Neuronal stem cell (in vitro differentiated cells): ENCODE results near the gene FBXL13.

ENCODE experiments used
- DNase-seq: peaks from one replicate; pipeline ENCODE4 v3.0.0-alpha.2; 2013; ENCODE audit warnings: low spot score
- H2AFZ ChIP-seq: one replicate; pipeline ENCODE4 v1.6.1; 2013; ENCODE audit warnings: mild to moderate bottlenecking, low read length, inconsistent platforms
- H2AK5ac ChIP-seq: 2 replicates; pipeline ENCODE4 v1.6.1; 2013; ENCODE audit warnings: low read depth, mild to moderate bottlenecking, inconsistent platforms, low read length, moderate library complexity, mixed read lengths
- H2BK120ac ChIP-seq: 2 replicates; pipeline ENCODE4 v1.6.1; 2013; ENCODE audit warnings: low read depth, mild to moderate bottlenecking, inconsistent platforms, low read length, moderate library complexity, mixed read lengths
- H2BK12ac ChIP-seq: one replicate; pipeline ENCODE4 v1.6.1; 2013; ENCODE audit warnings: low read length, inconsistent platforms
- H2BK15ac ChIP-seq: 2 replicates; pipeline ENCODE4 v1.6.1; 2013; ENCODE audit warnings: mild to moderate bottlenecking, low read length, inconsistent platforms, mixed read lengths
- H2BK5ac ChIP-seq: one replicate; pipeline ENCODE4 v1.6.1; 2013; ENCODE audit warnings: inconsistent platforms, mild to moderate bottlenecking, low read length, moderate library complexity
- H3K14ac ChIP-seq: one replicate; pipeline ENCODE4 v1.6.1; 2013; ENCODE audit warnings: low read length, inconsistent platforms
- H3K18ac ChIP-seq: 2 replicates; pipeline ENCODE4 v1.6.1; 2013; ENCODE audit warnings: low read length, inconsistent platforms
- H3K23ac ChIP-seq: 2 replicates; pipeline ENCODE4 v1.6.1; 2013; ENCODE audit warnings: low read depth, mild to moderate bottlenecking, mixed read lengths, low read length, inconsistent platforms; ENCODE audit not compliant: poor library complexity
- H3K27ac ChIP-seq: replicated peaks from 3 replicates; pipeline ENCODE4 v1.5.1; 2013; ENCODE audit warnings: low read length, inconsistent platforms
- H3K27me3 ChIP-seq, 3 experiments: 2 replicates each; pipeline ENCODE4 v1.6.1; 2013; ENCODE audit warnings: low read length in 3 of 3, mild to moderate bottlenecking in 2 of 3, inconsistent platforms in 1 of 3, low read depth in 1 of 3, mixed read lengths in 1 of 3, moderate library complexity in 1 of 3; ENCODE audit not compliant: control insufficient read depth in 3 of 3, insufficient read depth in 3 of 3
- H3K36me3 ChIP-seq, 2 donors: replicated peaks in 1 of 2; 2 replicates each; pipeline ENCODE4 v1.6.1; 2013; ENCODE audit warnings: low read length in 2 of 2; ENCODE audit not compliant: control insufficient read depth in 2 of 2, insufficient read depth in 2 of 2
- H3K4ac ChIP-seq: 2 replicates; pipeline ENCODE4 v1.6.1; 2013; ENCODE audit warnings: inconsistent platforms, mild to moderate bottlenecking, low read length, moderate library complexity
- H3K4me1 ChIP-seq, 2 donors: 1 replicate in 1 of 2; 2 replicates in 1 of 2; pipeline ENCODE4 v1.6.1; 2013; ENCODE audit warnings: low read length in 2 of 2, low read depth in 1 of 2; ENCODE audit not compliant: control insufficient read depth in 2 of 2, insufficient read depth in 1 of 2
- H3K4me2 ChIP-seq: one replicate; pipeline ENCODE4 v1.6.1; 2013; ENCODE audit warnings: mild to moderate bottlenecking, low read length, inconsistent platforms; ENCODE audit not compliant: insufficient read depth, poor library complexity, severe bottlenecking
- H3K4me3 ChIP-seq, 2 donors: 2 replicates each; pipeline ENCODE4 v1.5.1; 2013; ENCODE audit warnings: low read length in 2 of 2, mild to moderate bottlenecking in 2 of 2, inconsistent platforms in 1 of 2, moderate library complexity in 1 of 2
- H3K79me1 ChIP-seq: one replicate; pipeline ENCODE4 v1.6.1; 2013; ENCODE audit warnings: low read depth, mild to moderate bottlenecking, inconsistent platforms, low read length, moderate library complexity
- H3K9ac ChIP-seq: one replicate; pipeline ENCODE4 v1.6.1; 2013; ENCODE audit warnings: mild to moderate bottlenecking, low read depth, low read length, inconsistent platforms; ENCODE audit not compliant: poor library complexity
- H3K9me3 ChIP-seq, 2 donors: replicated peaks in 1 of 2; 2 replicates each; pipeline versions ENCODE3 to v1.6.1; 2013; ENCODE audit warnings: low read length in 2 of 2, mild to moderate bottlenecking in 2 of 2, inconsistent platforms in 1 of 2, low read depth in 1 of 2, mixed read lengths in 1 of 2, moderate library complexity in 1 of 2; ENCODE audit not compliant: control insufficient read depth in 2 of 2, insufficient read depth in 1 of 2
- H4K8ac ChIP-seq: one replicate; pipeline ENCODE4 v1.6.1; 2013; ENCODE audit warnings: low read depth, mild to moderate bottlenecking, inconsistent platforms, low read length, moderate library complexity
- H4K91ac ChIP-seq: one replicate; pipeline ENCODE4 v1.6.1; 2013; ENCODE audit warnings: low read length, low read depth, mild to moderate bottlenecking, inconsistent platforms; ENCODE audit not compliant: poor library complexity
- WGBS, 2 donors: extraction: QIAGEN DNeasy Blood & Tissue Kit; methylation state at CpG; one replicate each; pipeline ENCODE4 v1.1.7; 2013; ENCODE audit warnings: missing lambda C conversion rate in 2 of 2, mixed read lengths in 1 of 2; ENCODE audit not compliant: insufficient read length in 2 of 2, insufficient replicate concordance in 1 of 2; ENCODE audit errors: extremely low coverage in 2 of 2; 5-methylcytosine and 5-hydroxymethylcytosine counted together

The FBXL13 gene

DNA sequence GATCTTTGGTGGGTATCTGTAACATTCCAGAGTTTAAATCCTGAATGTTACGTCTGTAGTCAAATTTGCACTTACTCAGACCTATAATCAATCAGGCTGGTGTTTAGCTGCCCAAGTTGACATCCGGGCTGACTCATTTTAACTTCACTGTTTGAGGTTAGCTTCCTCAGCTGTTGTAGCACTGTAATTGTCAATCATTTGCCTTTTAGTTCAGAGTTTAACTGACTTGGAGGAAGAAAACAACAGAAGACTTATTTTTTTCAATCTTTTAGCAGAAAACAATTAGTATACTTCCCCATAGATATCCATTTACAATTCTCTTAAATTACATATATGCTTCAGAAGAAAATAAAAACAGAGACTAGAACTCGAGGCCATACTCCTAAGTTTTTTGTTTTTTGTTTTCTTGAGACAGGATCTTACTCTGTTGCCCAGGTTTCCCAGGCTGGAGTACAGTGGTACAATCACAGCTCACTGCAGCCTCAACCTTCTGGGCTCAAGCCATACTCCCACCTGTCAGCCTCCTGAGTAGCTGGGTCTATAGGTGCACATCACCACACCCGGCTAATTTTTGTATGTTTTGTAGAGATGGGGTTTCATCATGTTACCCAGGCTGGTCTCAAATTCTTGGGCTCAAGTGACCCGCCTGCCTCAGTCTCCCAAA, 200.3 kb downstream of the FBXL13 start:
- Histone ChIP-seq H3K79me1 (no peaks in the 10 kb centered on the region), H3K9me3 (no peaks in the 10 kb centered on the region), H3K23ac (no peak overlapping the region), H3K27me3 (no peaks in the 10 kb centered on the region), H2BK5ac (no peak overlapping the region), H4K91ac (no peak overlapping the region), H3K4ac (no peak overlapping the region), H4K8ac (no peak overlapping the region), H2BK15ac (no peak overlapping the region), H3K4me2 (no peak overlapping the region), H3K18ac (no peak overlapping the region), H2BK120ac (no peak overlapping the region), H2AFZ (no peak overlapping the region), H3K4me3 (no peak overlapping the region), H3K14ac (no peak overlapping the region), H3K9ac (no peak overlapping the region), H3K27ac (no peak overlapping the region), H2BK12ac (no peak overlapping the region), H2AK5ac (no peak overlapping the region), H3K36me3 (no peaks in the 10 kb centered on the region), H3K4me1 (peaks cover 0 to 3% of the 10 kb centered on the region in 2 donors)
- DNase-seq: no peak
- WGBS, 2 donors: no CpG with 5 or more reads among the region's 5 CpGs

- WGBS, 2 donors: no CpG with 5 or more reads among the region's 4 CpGs
- H2AFZ ChIP-seq: no peak overlapping the region
- no peak overlapping the region for H3K4ac ChIP-seq
- no peak overlapping the region for H2BK120ac ChIP-seq
- H3K23ac ChIP-seq: no peak overlapping the region
- no peak overlapping the region for H3K27ac ChIP-seq
- no peak overlapping the region for H3K14ac ChIP-seq
- no peak overlapping the region for H4K8ac ChIP-seq
- no peak overlapping the region for H3K4me2 ChIP-seq
- H2BK5ac ChIP-seq: no peak overlapping the region
- no peaks in the 10 kb centered on the region for H3K9me3 ChIP-seq
- no peaks in the 10 kb centered on the region for H3K79me1 ChIP-seq
- no peak overlapping the region for H2AK5ac ChIP-seq
- no peak overlapping the region for H3K4me3 ChIP-seq
- H2BK12ac ChIP-seq: no peak overlapping the region
- DNase-seq: no peak
- no peaks in the 10 kb centered on the region for H3K27me3 ChIP-seq
- H3K4me1 ChIP-seq: no peaks in the 10 kb centered on the region
- H3K18ac ChIP-seq: no peak overlapping the region
- no peak overlapping the region for H2BK15ac ChIP-seq
- H3K9ac ChIP-seq: no peak overlapping the region
- no peak overlapping the region for H4K91ac ChIP-seq
- no peaks in the 10 kb centered on the region for H3K36me3 ChIP-seq
Observed at GRCh38 chr7:102873470-102874165, 201.0 kb downstream of the FBXL13 start.

DNA sequence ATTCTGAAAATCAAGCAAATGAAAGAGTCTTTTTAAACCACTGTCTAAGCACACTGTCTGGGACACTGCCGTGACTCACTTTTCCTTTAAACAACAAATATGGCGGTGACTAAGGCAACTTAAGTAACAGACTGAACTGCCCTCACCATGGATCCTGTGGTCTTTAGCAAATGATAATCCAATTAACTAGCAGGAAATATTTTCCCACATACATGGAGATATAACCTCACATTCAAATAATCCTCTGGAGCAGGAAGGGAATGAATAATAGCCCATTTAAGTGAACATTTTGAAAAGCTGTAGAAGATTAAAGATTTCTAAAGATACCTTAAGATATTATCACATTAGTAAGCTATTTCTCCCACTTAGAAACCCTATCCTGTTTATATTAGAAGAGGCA, 202.1 kb downstream of the FBXL13 start:
- H3K4ac ChIP-seq: no peak overlapping the region

GRCh38 chr7:102869195-102869594, 205.4 kb downstream of the FBXL13 start:
- Histone ChIP-seq H4K91ac (no peak overlapping the region), H3K4ac (no peak overlapping the region), H3K4me2 (no peak overlapping the region), H2AK5ac (no peak overlapping the region), H3K27me3 (no peaks in the 10 kb centered on the region), H3K36me3 (no peaks in the 10 kb centered on the region), H2BK120ac (no peak overlapping the region), H2BK12ac (no peak overlapping the region), H3K4me1 (no peaks in the 10 kb centered on the region), H2BK15ac (no peak overlapping the region), H3K27ac (no peak overlapping the region), H4K8ac (no peak overlapping the region), H3K14ac (no peak overlapping the region), H3K79me1 (no peaks in the 10 kb centered on the region), H3K9me3 (no peaks in the 10 kb centered on the region), H3K9ac (no peak overlapping the region), H3K18ac (no peak overlapping the region), H3K4me3 (no peak overlapping the region), H3K23ac (no peak overlapping the region), H2BK5ac (no peak overlapping the region), H2AFZ (no peak overlapping the region)
- no CpG with 5 or more reads among the region's 5 CpGs for WGBS, 2 donors
- no peak for DNase-seq

More for the DNA sequence above, 202.1 kb downstream of the FBXL13 start:
- no peak overlapping the region for H2BK120ac ChIP-seq
- no peak overlapping the region for H2AK5ac ChIP-seq
- H4K91ac ChIP-seq: no peak overlapping the region
- H3K4me1 ChIP-seq: no peaks in the 10 kb centered on the region
- no peak overlapping the region for H3K18ac ChIP-seq
- no peaks in the 10 kb centered on the region for H3K79me1 ChIP-seq
- H3K14ac ChIP-seq: no peak overlapping the region
- no peak overlapping the region for H3K4me3 ChIP-seq
- H2AFZ ChIP-seq: no peak overlapping the region
- H3K9ac ChIP-seq: no peak overlapping the region
- H2BK12ac ChIP-seq: no peak overlapping the region
- no peak overlapping the region for H2BK5ac ChIP-seq
- no peak overlapping the region for H3K23ac ChIP-seq
- no peak overlapping the region for H3K4me2 ChIP-seq
- H3K36me3 ChIP-seq: no peaks in the 10 kb centered on the region
- H2BK15ac ChIP-seq: no peak overlapping the region
- no peaks in the 10 kb centered on the region for H3K27me3 ChIP-seq
- H3K9me3 ChIP-seq: no peaks in the 10 kb centered on the region
- no CpG with 5 or more reads among the region's 2 CpGs for WGBS, 2 donors
- no peak for DNase-seq
- H3K27ac ChIP-seq: no peak overlapping the region
- H4K8ac ChIP-seq: no peak overlapping the region
